Measurements from ENCODE around the gene PKP1. TPM values are rescaled to one million over a fixed set of nuclear protein-coding genes. Genes with fewer than 3 reads are reported as not detected.
"Not testable (repeated sequence)": the region's sequence is repeated elsewhere in the genome, so short reads cannot be mapped to it uniquely, and the experiment has no call there.

The PKP1 gene
- polyA plus RNA-seq, 3 donors = not detected

DNA sequence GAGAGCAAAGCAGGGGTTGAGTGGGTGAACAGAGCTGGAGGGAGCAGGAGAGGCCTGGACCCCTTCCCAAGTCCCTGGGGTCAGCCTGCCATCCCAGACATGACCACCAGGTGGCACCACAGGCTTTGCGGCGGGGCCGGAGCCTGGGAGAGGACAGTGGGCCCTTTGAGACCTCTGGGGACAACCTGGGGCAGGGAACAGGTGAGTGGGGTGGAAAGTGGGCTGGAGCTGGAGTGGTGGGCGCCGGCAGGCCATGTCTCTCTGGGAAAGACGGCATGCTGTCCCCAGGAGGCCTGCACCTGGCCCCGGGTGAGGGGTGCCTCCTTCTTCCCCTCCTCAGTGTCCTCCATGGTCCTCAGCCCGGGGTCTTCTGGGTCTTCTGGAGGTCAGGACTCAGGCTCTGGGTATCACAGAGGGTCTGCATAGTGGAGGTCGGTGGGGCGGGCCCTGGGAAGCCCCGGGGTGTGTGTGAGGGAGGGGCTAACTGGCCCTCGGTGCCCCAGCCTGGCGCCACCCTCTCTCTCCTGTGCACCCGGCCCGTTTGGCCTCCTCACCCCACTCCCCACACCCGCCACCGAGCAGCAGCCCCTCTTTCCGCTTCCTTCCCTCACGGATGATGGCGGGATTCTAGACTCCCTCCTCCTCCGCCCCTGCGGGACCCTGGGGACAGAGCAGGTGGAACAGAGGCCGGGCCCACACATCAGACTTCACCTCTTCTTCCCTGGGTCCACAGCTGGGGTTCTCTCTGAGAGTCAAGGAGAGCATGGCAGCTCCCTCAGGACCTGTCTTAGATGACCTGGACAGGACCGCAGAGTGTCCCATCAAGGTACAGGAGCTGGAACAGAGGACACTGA lies 28.5 kb upstream of the PKP1 start:
- Histone ChIP-seq H3K27me3 (ENCODE audit: control insufficient read depth in 2 of 2, insufficient read depth in 2 of 2, low read length in 2 of 2) (peaks cover 0 to 5% of the 10 kb centered on the region in 2 donors), H4K20me1 (ENCODE audit: insufficient read depth, low read length) (no peaks in the 10 kb centered on the region), H3K9me3 (replicated peaks in 1 of 2; ENCODE audit: control insufficient read depth in 1 of 2, insufficient read depth in 1 of 2, low read length in 2 of 2) (no peaks in the 10 kb centered on the region), H2AFZ (ENCODE audit: insufficient read depth, low read depth, low read length, poor library complexity, severe bottlenecking) (no peak overlapping the region), H3K36me3 (replicated peaks in 1 of 2; ENCODE audit: control insufficient read depth in 1 of 2, insufficient read depth in 2 of 2, low read length in 2 of 2) (no peaks in the 10 kb centered on the region), H3K9ac (ENCODE audit: insufficient read depth, low read length, poor library complexity, severe bottlenecking) (no peak overlapping the region), H3K79me2 (ENCODE audit: insufficient read depth, low read length) (no peaks in the 10 kb centered on the region), H3K4me2 (replicated peaks; ENCODE audit: extremely low read depth, low read length, poor library complexity, severe bottlenecking) (no peak overlapping the region), H3K4me3 (replicated peaks in 1 of 3; ENCODE audit: low read depth in 2 of 3, low read length in 3 of 3) (no peak overlapping the region), H3K27ac (ENCODE audit: low read depth in 1 of 2, low read length in 2 of 2) (no peak overlapping the region), H3K4me1 (ENCODE audit: control insufficient read depth in 1 of 2, insufficient read depth in 2 of 2, low read length in 2 of 2) (peaks cover 0 to 5% of the 10 kb centered on the region in 2 donors)
- no peaks in the 10 kb centered on the region for H3K9me3 Mint-ChIP-seq
- peak; percentile 5 to 24 (median 14) for DNase-seq
- H3K36me3 Mint-ChIP-seq = no peaks in the 10 kb centered on the region
- H3K4me1 Mint-ChIP-seq = no peaks in the 10 kb centered on the region
- 55% methylated on average over 15 of the region's 24 CpGs for WGBS (ENCODE audit: insufficient coverage)
- H3K27ac Mint-ChIP-seq = peak overlapping the region in 1 of 7 donors; percentile 21
- peak; percentile 99 for TF ChIP-seq CTCF (IDR thresholded peaks at IDR 0.05)
- intact Hi-C loops (cut with micrococcal nuclease) = no loop called here
- H3K4me3 Mint-ChIP-seq = no peak overlapping the region
- H3K27me3 Mint-ChIP-seq (ENCODE audit: low read depth in 3 of 3) = peaks cover 4 to 10% (median 4%) of the 10 kb centered on the region in 3 donors

GRCh38 chr1:201255479-201256362 lies 27.6 kb upstream of the PKP1 start:
- no peaks in the 10 kb centered on the region for H4K20me1 ChIP-seq (ENCODE audit: insufficient read depth, low read length)
- H3K4me2 ChIP-seq (replicated peaks; ENCODE audit: extremely low read depth, low read length, poor library complexity, severe bottlenecking) = no peak overlapping the region
- Mint-ChIP-seq H3K36me3 (no peaks in the 10 kb centered on the region), H3K4me3 (no peak overlapping the region), H3K9me3 (no peaks in the 10 kb centered on the region), H3K27me3 (ENCODE audit: low read depth in 3 of 3) (peaks cover 9 to 17% (median 12%) of the 10 kb centered on the region in 3 donors), H3K27ac (no peak overlapping the region), H3K4me1 (no peaks in the 10 kb centered on the region)
- no peaks in the 10 kb centered on the region for H3K79me2 ChIP-seq (ENCODE audit: insufficient read depth, low read length)
- H3K4me1 ChIP-seq (ENCODE audit: control insufficient read depth in 1 of 2, insufficient read depth in 2 of 2, low read length in 2 of 2) = peaks cover 0 to 5% of the 10 kb centered on the region in 2 donors
- DNase-seq = no peak
- intact Hi-C loops (cut with micrococcal nuclease) = no loop called here
- H3K4me3 ChIP-seq (replicated peaks in 1 of 3; ENCODE audit: low read depth in 2 of 3, low read length in 3 of 3) = no peak overlapping the region
- no peak for TF ChIP-seq CTCF (IDR thresholded peaks at IDR 0.05)
- WGBS (ENCODE audit: insufficient coverage) = 86% methylated on average over 8 of the region's 17 CpGs
- no peak overlapping the region for H2AFZ ChIP-seq (ENCODE audit: insufficient read depth, low read depth, low read length, poor library complexity, severe bottlenecking)
- H3K27ac ChIP-seq (ENCODE audit: low read depth in 1 of 2, low read length in 2 of 2) = no peak overlapping the region
- no peaks in the 10 kb centered on the region for H3K36me3 ChIP-seq (replicated peaks in 1 of 2; ENCODE audit: control insufficient read depth in 1 of 2, insufficient read depth in 2 of 2, low read length in 2 of 2)
- H3K9ac ChIP-seq (ENCODE audit: insufficient read depth, low read length, poor library complexity, severe bottlenecking) = no peak overlapping the region
- H3K27me3 ChIP-seq (ENCODE audit: control insufficient read depth in 2 of 2, insufficient read depth in 2 of 2, low read length in 2 of 2) = peaks cover 0 to 10% of the 10 kb centered on the region in 2 donors
- H3K9me3 ChIP-seq (replicated peaks in 1 of 2; ENCODE audit: control insufficient read depth in 1 of 2, insufficient read depth in 1 of 2, low read length in 2 of 2) = no peaks in the 10 kb centered on the region

GRCh38 chr1:201258132-201258531 lies 25.2 kb upstream of the PKP1 start:
- intact Hi-C loops (cut with micrococcal nuclease); H3K4me3 Mint-ChIP-seq; H4K20me1 ChIP-seq (ENCODE audit: insufficient read depth, low read length); H3K9me3 Mint-ChIP-seq; H2AFZ ChIP-seq (ENCODE audit: insufficient read depth, low read depth, low read length, poor library complexity, severe bottlenecking); H3K27ac ChIP-seq (ENCODE audit: low read depth in 1 of 2, low read length in 2 of 2); H3K27ac Mint-ChIP-seq; H3K4me1 ChIP-seq (ENCODE audit: control insufficient read depth in 1 of 2, insufficient read depth in 2 of 2, low read length in 2 of 2); H3K36me3 ChIP-seq (replicated peaks in 1 of 2; ENCODE audit: control insufficient read depth in 1 of 2, insufficient read depth in 2 of 2, low read length in 2 of 2); H3K79me2 ChIP-seq (ENCODE audit: insufficient read depth, low read length); DNase-seq; H3K4me3 ChIP-seq (replicated peaks in 1 of 3; ENCODE audit: low read depth in 2 of 3, low read length in 3 of 3); H3K4me1 Mint-ChIP-seq; H3K9me3 ChIP-seq (replicated peaks in 1 of 2; ENCODE audit: control insufficient read depth in 1 of 2, insufficient read depth in 1 of 2, low read length in 2 of 2); H3K4me2 ChIP-seq (replicated peaks; ENCODE audit: extremely low read depth, low read length, poor library complexity, severe bottlenecking); H3K36me3 Mint-ChIP-seq; H3K9ac ChIP-seq (ENCODE audit: insufficient read depth, low read length, poor library complexity, severe bottlenecking): not testable (repeated sequence)
- H3K27me3 ChIP-seq (ENCODE audit: control insufficient read depth in 2 of 2, insufficient read depth in 2 of 2, low read length in 2 of 2) = peaks cover 0 to 10% of the 10 kb centered on the region in 2 donors
- peaks cover 9 to 20% (median 19%) of the 10 kb centered on the region in 3 donors for H3K27me3 Mint-ChIP-seq (ENCODE audit: low read depth in 3 of 3)

All from CD14-positive monocyte (primary cell).